KMS-11 (cell line): ENCODE data around the gene PEA15.

ENCODE experiments used
- H2AFZ ChIP-seq: fragments of 200-600 bp; sonication (generic); 2 replicates; pipeline ENCODE4 v1.6.1; 2016; ENCODE audit warnings: antibody characterized with exemption, mixed run types, low read depth
- H3K27ac ChIP-seq: fragments of 200-600 bp; sonication (generic); 2 replicates; pipeline ENCODE4 v1.6.1; 2016; ENCODE audit warnings: mild to moderate bottlenecking, mixed run types
- H3K27me3 ChIP-seq: fragments of 200-600 bp; sonication (generic); 2 replicates; pipeline ENCODE4 v1.6.1; 2017; ENCODE audit warnings: mild to moderate bottlenecking, low read depth, mixed run types, moderate library complexity; ENCODE audit not compliant: insufficient read depth
- H3K36me3 ChIP-seq: fragments of 200-600 bp; sonication (generic); 2 replicates; pipeline ENCODE4 v1.6.1; 2017; ENCODE audit warnings: mild to moderate bottlenecking, mixed run types; ENCODE audit not compliant: insufficient read depth
- H3K4me1 ChIP-seq: fragments of 200-600 bp; sonication (generic); 2 replicates; pipeline ENCODE4 v1.6.1; 2016; ENCODE audit warnings: mild to moderate bottlenecking, low read depth, mixed run types; ENCODE audit not compliant: poor library complexity, severe bottlenecking
- H3K4me2 ChIP-seq: fragments of 200-600 bp; sonication (generic); 2 replicates; pipeline ENCODE4 v1.7.0; 2016; ENCODE audit warnings: mild to moderate bottlenecking, mixed run types
- H3K4me3 ChIP-seq: fragments of 200-600 bp; sonication (generic); IDR thresholded peaks from 2 replicates; pipeline ENCODE4 v1.6.1; 2017; ENCODE audit warnings: low read depth, low read length, mixed read lengths; ENCODE audit not compliant: insufficient read depth
- H3K79me2 ChIP-seq: fragments of 200-600 bp; sonication (generic); 2 replicates; pipeline ENCODE4 v1.6.1; 2016; ENCODE audit warnings: low read depth, mixed run types; ENCODE audit not compliant: insufficient read depth
- H3K9ac ChIP-seq: fragments of 200-600 bp; sonication (generic); 2 replicates; pipeline ENCODE4 v1.6.1; 2016; ENCODE audit warnings: mild to moderate bottlenecking, mixed run types
- H4K20me1 ChIP-seq: fragments of 200-600 bp; sonication (generic); 2 replicates; pipeline ENCODE4 v1.6.1; 2016; ENCODE audit warnings: mild to moderate bottlenecking, mixed run types; ENCODE audit not compliant: insufficient read depth
- TF ChIP-seq, protein P1 (sequence below): fragments of 200-600 bp; sonication (generic); conservative IDR thresholded peaks from 2 replicates; pipeline ENCODE4 v1.6.1; 2017; ENCODE audit warnings: low read depth, mild to moderate bottlenecking, antibody characterized with exemption, low read length, moderate library complexity, mixed read lengths

Gene PEA15

DNA sequence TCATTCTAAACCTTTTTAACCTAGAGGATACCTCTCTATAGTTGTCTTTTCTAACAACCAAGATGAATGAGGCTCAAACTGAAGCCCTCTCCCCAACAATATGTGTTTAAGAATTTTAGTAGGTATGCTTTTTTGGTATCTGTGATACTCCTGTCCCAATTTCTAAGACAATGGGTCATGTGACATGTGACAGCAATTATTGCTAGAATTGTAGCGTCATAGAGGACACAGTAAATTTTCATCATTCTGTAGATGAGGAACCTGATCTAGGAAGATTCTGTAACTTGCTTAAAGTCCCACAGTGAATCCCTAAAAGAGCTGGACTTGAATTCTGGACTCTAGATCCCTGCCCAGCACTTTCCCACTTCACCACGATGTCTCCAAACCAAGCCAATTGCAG is 26.5 kb upstream of the PEA15 start:
- no peak overlapping the region for H3K9ac ChIP-seq
- no peak overlapping the region for H3K4me2 ChIP-seq
- H3K36me3 ChIP-seq: no peaks in the 10 kb centered on the region
- H2AFZ ChIP-seq: no peak overlapping the region
- no peak overlapping the region for H3K4me3 ChIP-seq
- no peaks in the 10 kb centered on the region for H3K4me1 ChIP-seq
- no peaks in the 10 kb centered on the region for H3K79me2 ChIP-seq
- H4K20me1 ChIP-seq: no peaks in the 10 kb centered on the region
- no peaks in the 10 kb centered on the region for H3K27me3 ChIP-seq
- TF ChIP-seq, protein P1, sequence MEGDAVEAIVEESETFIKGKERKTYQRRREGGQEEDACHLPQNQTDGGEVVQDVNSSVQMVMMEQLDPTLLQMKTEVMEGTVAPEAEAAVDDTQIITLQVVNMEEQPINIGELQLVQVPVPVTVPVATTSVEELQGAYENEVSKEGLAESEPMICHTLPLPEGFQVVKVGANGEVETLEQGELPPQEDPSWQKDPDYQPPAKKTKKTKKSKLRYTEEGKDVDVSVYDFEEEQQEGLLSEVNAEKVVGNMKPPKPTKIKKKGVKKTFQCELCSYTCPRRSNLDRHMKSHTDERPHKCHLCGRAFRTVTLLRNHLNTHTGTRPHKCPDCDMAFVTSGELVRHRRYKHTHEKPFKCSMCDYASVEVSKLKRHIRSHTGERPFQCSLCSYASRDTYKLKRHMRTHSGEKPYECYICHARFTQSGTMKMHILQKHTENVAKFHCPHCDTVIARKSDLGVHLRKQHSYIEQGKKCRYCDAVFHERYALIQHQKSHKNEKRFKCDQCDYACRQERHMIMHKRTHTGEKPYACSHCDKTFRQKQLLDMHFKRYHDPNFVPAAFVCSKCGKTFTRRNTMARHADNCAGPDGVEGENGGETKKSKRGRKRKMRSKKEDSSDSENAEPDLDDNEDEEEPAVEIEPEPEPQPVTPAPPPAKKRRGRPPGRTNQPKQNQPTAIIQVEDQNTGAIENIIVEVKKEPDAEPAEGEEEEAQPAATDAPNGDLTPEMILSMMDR: no peak
- H3K27ac ChIP-seq: no peak overlapping the region

DNA sequence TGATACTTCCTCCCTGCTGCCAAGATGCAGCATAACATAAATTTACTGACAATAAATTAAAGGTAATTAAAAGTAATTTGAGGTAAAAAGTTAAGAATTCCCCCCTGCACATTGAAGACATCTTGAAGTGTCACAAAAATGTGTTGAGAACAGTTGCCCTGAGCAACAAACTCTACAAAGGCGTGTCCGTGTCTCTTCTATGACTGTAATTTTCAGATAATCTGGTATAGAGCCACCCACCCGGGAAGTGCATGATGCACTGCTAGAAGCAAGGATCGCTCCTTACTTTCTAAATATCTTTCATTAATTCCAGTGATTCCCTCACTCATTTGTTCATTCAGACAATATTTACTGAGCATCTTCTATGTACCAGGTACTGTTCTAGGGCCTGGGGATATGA is 25.8 kb upstream of the PEA15 start:
- H3K79me2 ChIP-seq: no peaks in the 10 kb centered on the region
- H3K27ac ChIP-seq: no peak overlapping the region
- H3K4me2 ChIP-seq: no peak overlapping the region
- H3K4me1 ChIP-seq: no peaks in the 10 kb centered on the region
- no peaks in the 10 kb centered on the region for H3K27me3 ChIP-seq
- H3K9ac ChIP-seq: no peak overlapping the region
- H2AFZ ChIP-seq: no peak overlapping the region
- TF ChIP-seq, protein P1: no peak
- no peaks in the 10 kb centered on the region for H3K36me3 ChIP-seq
- no peak overlapping the region for H3K4me3 ChIP-seq
- H4K20me1 ChIP-seq: no peaks in the 10 kb centered on the region

DNA sequence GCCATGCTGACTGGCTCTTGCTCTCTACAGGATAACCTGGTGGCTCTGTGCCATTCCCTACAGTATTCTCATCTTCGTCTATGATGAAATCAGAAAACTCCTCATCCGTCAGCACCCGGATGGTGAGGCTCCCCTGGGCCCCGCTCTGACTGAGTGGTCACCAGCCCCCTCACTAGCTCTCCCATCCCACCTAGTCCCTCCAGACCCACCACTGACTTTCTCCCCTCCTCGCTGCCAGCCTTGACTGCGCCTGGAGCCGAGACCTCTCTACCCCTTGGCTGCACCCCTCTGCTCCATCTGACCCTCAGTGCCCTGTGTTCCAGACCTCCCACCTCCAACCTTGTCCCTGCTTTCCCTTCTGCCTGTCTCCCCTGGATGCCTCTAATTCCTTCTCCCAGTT is 18.9 kb upstream of the PEA15 start:
- H3K79me2 ChIP-seq: no peaks in the 10 kb centered on the region
- no peaks in the 10 kb centered on the region for H3K36me3 ChIP-seq
- H3K4me1 ChIP-seq: no peaks in the 10 kb centered on the region
- H3K27ac ChIP-seq: no peak overlapping the region
- H3K4me3 ChIP-seq: no peak overlapping the region
- no peaks in the 10 kb centered on the region for H3K27me3 ChIP-seq
- H4K20me1 ChIP-seq: no peaks in the 10 kb centered on the region
- TF ChIP-seq, protein P1: no peak
- H3K4me2 ChIP-seq: no peak overlapping the region
- H3K9ac ChIP-seq: no peak overlapping the region
- no peak overlapping the region; the same call in 1 of the 2 replicates for H2AFZ ChIP-seq

DNA sequence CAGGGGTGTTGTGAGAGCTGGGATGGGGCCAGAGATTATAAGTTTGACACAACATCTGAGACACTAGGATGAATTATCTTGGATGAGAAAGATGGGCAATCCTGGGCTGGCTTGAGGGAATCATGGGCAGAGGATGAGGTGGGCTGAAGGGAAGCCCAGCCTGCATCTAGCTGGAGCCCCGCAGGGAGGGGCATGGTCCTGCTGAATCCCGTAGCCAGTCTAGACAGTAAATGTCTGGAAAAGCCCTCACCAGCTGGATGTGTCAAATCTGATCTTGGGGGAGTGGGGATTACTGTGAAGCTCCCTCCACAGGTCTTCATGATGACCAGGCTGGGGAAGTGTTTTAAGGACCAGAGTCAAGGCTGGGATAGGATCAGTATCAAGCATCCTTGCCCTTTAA is 18.5 kb upstream of the PEA15 start:
- Histone ChIP-seq H3K4me1 (no peaks in the 10 kb centered on the region), H4K20me1 (no peaks in the 10 kb centered on the region), H3K4me2 (no peak overlapping the region), H3K27me3 (no peaks in the 10 kb centered on the region), H2AFZ (no peak overlapping the region; the same call in 1 of the 2 replicates), H3K36me3 (no peaks in the 10 kb centered on the region), H3K9ac (no peak overlapping the region), H3K79me2 (no peaks in the 10 kb centered on the region), H3K27ac (no peak overlapping the region), H3K4me3 (no peak overlapping the region)
- TF ChIP-seq, protein P1: no peak
